BLaER1 treated with 17β-estradiol and CSF1 and Interleukin-3, amounts not matched to agents 10 nM and 100 nM (cell line): Measurements from ENCODE around the gene CHAF1A.

Source experiments
- H3K27ac ChIP-seq, 11 experiments: shearing (Covaris generic); formaldehyde crosslinking; 2 replicates each; pipeline ENCODE4 v1.8.1; 2022
- H3K27me3 ChIP-seq, 11 experiments: shearing (Covaris generic); formaldehyde crosslinking; 2 replicates each; pipeline ENCODE4 v1.8.1; 2022
- H3K36me3 ChIP-seq, 11 experiments: shearing (Covaris generic); formaldehyde crosslinking; 2 replicates each; pipeline ENCODE4 v1.8.1; 2022
- H3K4me1 ChIP-seq, 10 experiments: shearing (Covaris generic); formaldehyde crosslinking; 2 replicates each; pipeline ENCODE4 v1.8.1; 2022
- H3K4me2 ChIP-seq, 11 experiments: shearing (Covaris generic); formaldehyde crosslinking; 2 replicates each; pipeline ENCODE4 v1.8.1; 2022
- H3K4me3 ChIP-seq, 10 experiments: shearing (Covaris generic); formaldehyde crosslinking; 2 replicates each; pipeline ENCODE4 v1.8.1; 2022
- H3K9ac ChIP-seq, 11 experiments: shearing (Covaris generic); formaldehyde crosslinking; 2 replicates each; pipeline ENCODE4 v1.8.1; 2022
- H3K9me3 ChIP-seq, 11 experiments: shearing (Covaris generic); formaldehyde crosslinking; replicated peaks in 1 of 11; 2 replicates each; pipeline ENCODE4 v1.8.1; 2022
- H4K20me1 ChIP-seq, 11 experiments: shearing (Covaris generic); formaldehyde crosslinking; 2 replicates each; pipeline ENCODE4 v1.8.1; 2022
- Cebpa-rat ChIP-seq, 11 experiments: shearing (Covaris generic); IDR thresholded peaks; 2 replicates each; pipeline ENCODE4 v1.8.1; 2022

The CHAF1A gene

DNA sequence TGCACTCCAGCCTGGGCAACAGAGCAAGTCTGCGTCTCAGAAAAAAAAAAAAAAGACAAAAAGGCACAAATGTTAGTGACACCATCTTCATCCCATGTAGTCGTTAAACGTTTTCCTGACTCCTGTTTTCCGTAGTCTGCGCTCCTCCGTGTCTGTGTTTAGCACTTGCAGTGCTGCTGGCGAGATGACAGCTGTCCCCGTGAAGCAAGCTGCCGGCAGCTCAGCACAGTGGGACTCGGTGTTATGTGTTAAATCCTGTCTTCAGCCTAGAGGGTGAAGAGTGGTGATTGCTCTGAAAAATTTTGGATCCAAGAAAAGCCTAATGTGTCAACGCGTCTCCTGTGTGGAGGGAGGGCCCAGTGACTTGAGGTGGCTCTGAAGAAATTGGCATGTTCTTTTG lies 36.8 kb downstream of the CHAF1A start:
- Histone ChIP-seq H3K4me1 (peaks cover 0 to 13% (median 0%) of the 10 kb centered on the region in 10 experiments; a peak in 5 of 20 replicates), H3K36me3 (peaks cover 37 to 100% (median 94%) of the 10 kb centered on the region in 11 experiments), H4K20me1 (peaks cover 0 to 88% (median 62%) of the 10 kb centered on the region in 11 experiments; a peak in 17 of 22 replicates), H3K27ac (no peak overlapping the region), H3K4me3 (no peak overlapping the region), H3K4me2 (no peak overlapping the region), H3K27me3 (no peaks in the 10 kb centered on the region), H3K9ac (no peak overlapping the region), H3K9me3 (no peaks in the 10 kb centered on the region)
- no peak for TF ChIP-seq Cebpa-rat (IDR thresholded peaks at IDR 0.05)

- Histone ChIP-seq H3K9me3 (no peaks in the 10 kb centered on the region), H3K4me1 (peaks cover 0 to 13% (median 0%) of the 10 kb centered on the region in 10 experiments; a peak in 5 of 20 replicates), H3K36me3 (peaks cover 53 to 100% (median 94%) of the 10 kb centered on the region in 11 experiments), H3K4me2 (peak overlapping the region in 3 of 11 experiments; percentile 18 to 29 (median 29); a peak in 3 of 22 replicates), H3K9ac (peak overlapping the region in 2 of 11 experiments; percentile 5 to 7; a peak in 1 of 22 replicates), H3K4me3 (no peak overlapping the region), H4K20me1 (peaks cover 25 to 89% (median 76%) of the 10 kb centered on the region in 11 experiments; a peak in 18 of 22 replicates), H3K27ac (peak overlapping the region in 2 of 11 experiments; percentile 15 to 18; a peak in 2 of 22 replicates), H3K27me3 (no peaks in the 10 kb centered on the region)
- TF ChIP-seq Cebpa-rat (IDR thresholded peaks at IDR 0.05): no peak
Observed at GRCh38 chr19:4441994-4442818, 39.8 kb downstream of the CHAF1A start.

- Histone ChIP-seq H3K9ac (no peak overlapping the region), H3K9me3 (no peaks in the 10 kb centered on the region), H3K4me2 (peak overlapping the region in 3 of 11 experiments; percentile 18 to 29 (median 29); a peak in 3 of 22 replicates), H3K4me3 (no peak overlapping the region), H3K27ac (peak overlapping the region in 1 of 11 experiments; percentile 15; a peak in 1 of 22 replicates), H3K36me3 (peaks cover 56 to 100% (median 97%) of the 10 kb centered on the region in 11 experiments), H3K4me1 (peaks cover 0 to 13% (median 0%) of the 10 kb centered on the region in 10 experiments; a peak in 5 of 20 replicates), H3K27me3 (no peaks in the 10 kb centered on the region), H4K20me1 (peaks cover 31 to 92% (median 79%) of the 10 kb centered on the region in 11 experiments; a peak in 18 of 22 replicates)
- no peak for TF ChIP-seq Cebpa-rat (IDR thresholded peaks at IDR 0.05)
Observed at GRCh38 chr19:4442819-4443146, 40.3 kb downstream of the CHAF1A start.

- peaks cover 35 to 93% (median 81%) of the 10 kb centered on the region in 11 experiments; a peak in 18 of 22 replicates for H4K20me1 ChIP-seq
- H3K27me3 ChIP-seq: no peaks in the 10 kb centered on the region
- no peak overlapping the region for H3K4me3 ChIP-seq
- H3K9ac ChIP-seq: no peak overlapping the region
- no peaks in the 10 kb centered on the region for H3K9me3 ChIP-seq
- H3K36me3 ChIP-seq: peaks cover 60 to 100% (median 97%) of the 10 kb centered on the region in 11 experiments
- no peak overlapping the region for H3K27ac ChIP-seq
- TF ChIP-seq Cebpa-rat (IDR thresholded peaks at IDR 0.05): no peak
- H3K4me1 ChIP-seq: peaks cover 0 to 13% (median 0%) of the 10 kb centered on the region in 10 experiments; a peak in 5 of 20 replicates
- H3K4me2 ChIP-seq: no peak overlapping the region
Observed at GRCh38 chr19:4443188-4443587, 40.7 kb downstream of the CHAF1A start.

GRCh38 chr19:4443966-4444764 lies 41.7 kb downstream of the CHAF1A start:
- Histone ChIP-seq H3K4me2 (no peak overlapping the region), H3K36me3 (peaks cover 68 to 100% (median 98%) of the 10 kb centered on the region in 11 experiments), H4K20me1 (peaks cover 44 to 99% (median 87%) of the 10 kb centered on the region in 11 experiments; a peak in 19 of 22 replicates), H3K9me3 (no peaks in the 10 kb centered on the region), H3K27me3 (no peaks in the 10 kb centered on the region), H3K4me1 (peaks cover 0 to 13% (median 0%) of the 10 kb centered on the region in 10 experiments; a peak in 5 of 20 replicates), H3K27ac (no peak overlapping the region), H3K4me3 (no peak overlapping the region), H3K9ac (peak overlapping the region in 2 of 11 experiments; percentile 10 to 41; a peak in 2 of 22 replicates)
- TF ChIP-seq Cebpa-rat (IDR thresholded peaks at IDR 0.05): no peak

DNA sequence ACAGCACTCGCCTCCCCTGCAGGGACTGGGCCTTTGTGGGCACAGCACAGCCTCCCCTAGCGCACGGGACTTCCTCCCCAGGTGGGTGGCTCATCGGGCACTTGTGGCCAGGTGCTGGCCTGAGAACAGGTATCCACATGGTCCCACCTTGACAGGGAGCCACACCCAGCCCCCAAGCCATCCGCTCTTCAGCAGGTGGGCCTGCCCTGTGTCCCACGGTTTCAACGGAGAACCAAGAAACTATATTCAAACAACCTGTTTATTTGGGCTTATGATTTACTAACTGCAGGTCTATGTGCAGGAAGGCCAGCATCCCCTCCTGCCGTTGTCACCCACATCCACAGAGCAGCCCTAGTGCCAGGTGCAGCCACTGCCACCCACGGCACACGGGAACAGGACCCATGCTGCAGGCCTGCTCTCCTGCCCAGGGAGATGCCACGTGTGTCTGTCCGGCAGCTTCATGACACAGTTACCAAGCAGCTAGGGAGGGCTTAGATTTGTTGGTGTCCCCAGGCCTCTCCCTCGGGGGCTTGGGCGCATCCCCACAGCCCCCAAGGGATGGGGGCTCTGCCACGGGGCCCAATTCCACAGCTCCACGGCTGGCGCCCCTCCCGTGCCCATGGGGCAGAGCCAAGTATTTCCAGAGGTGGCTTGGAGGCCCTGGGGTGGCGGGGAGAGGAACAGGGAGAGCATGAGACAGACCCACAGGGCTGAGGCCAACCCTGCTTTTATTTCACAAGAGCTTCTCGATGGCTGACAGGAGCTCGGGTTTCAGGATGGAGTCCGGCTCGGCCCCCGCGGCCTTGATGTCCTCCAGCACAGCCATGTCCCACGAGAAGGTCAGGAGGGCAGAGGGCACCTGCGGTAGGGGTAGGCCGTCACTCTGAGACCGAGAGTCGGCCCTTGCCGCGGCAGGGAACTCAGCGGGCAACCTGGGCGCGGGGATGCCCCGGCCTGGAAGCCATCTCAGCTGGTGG lies 42.6 kb downstream of the CHAF1A start:
- peaks cover 68 to 100% (median 97%) of the 10 kb centered on the region in 11 experiments for H3K36me3 ChIP-seq
- no peak for TF ChIP-seq Cebpa-rat (IDR thresholded peaks at IDR 0.05)
- H3K27ac ChIP-seq: 0 out of 22 replicates have a peak overlapping the region, but pooled peaks of 2 of the 11 experiments have one; percentile 31 to 40
- H3K27me3 ChIP-seq: no peaks in the 10 kb centered on the region
- H4K20me1 ChIP-seq: peaks cover 37 to 97% (median 83%) of the 10 kb centered on the region in 11 experiments; a peak in 19 of 22 replicates
- H3K4me3 ChIP-seq: no peak overlapping the region
- H3K4me2 ChIP-seq: no peak overlapping the region
- peaks cover 0 to 13% (median 0%) of the 10 kb centered on the region in 10 experiments; a peak in 5 of 20 replicates for H3K4me1 ChIP-seq
- no peaks in the 10 kb centered on the region for H3K9me3 ChIP-seq
- H3K9ac ChIP-seq: peak overlapping the region in 6 of 11 experiments; percentile 9 to 41 (median 18); a peak in 4 of 22 replicates

GRCh38 chr19:4445963-4446703 lies 43.7 kb downstream of the CHAF1A start:
- Histone ChIP-seq H3K27me3 (no peaks in the 10 kb centered on the region), H3K9me3 (no peaks in the 10 kb centered on the region), H3K9ac (no peak overlapping the region), H3K4me1 (peaks cover 0 to 13% (median 0%) of the 10 kb centered on the region in 10 experiments; a peak in 7 of 20 replicates), H3K4me2 (no peak overlapping the region), H4K20me1 (peaks cover 39 to 97% (median 80%) of the 10 kb centered on the region in 11 experiments; a peak in 19 of 22 replicates), H3K36me3 (peaks cover 74 to 100% (median 97%) of the 10 kb centered on the region in 11 experiments), H3K27ac (no peak overlapping the region), H3K4me3 (no peak overlapping the region)
- TF ChIP-seq Cebpa-rat (IDR thresholded peaks at IDR 0.05): no peak
